ES-I3 (cell line): ENCODE results near the gene HNRNPAB.

Experiments
- H3K36me3 ChIP-seq: 2 replicates; pipeline ENCODE4 v1.6.1; 2013; ENCODE audit warnings: mild to moderate bottlenecking, low read length, control low read depth, moderate library complexity; ENCODE audit not compliant: insufficient read depth
- H3K4me1 ChIP-seq: 2 replicates; pipeline ENCODE4 v1.6.1; 2013; ENCODE audit warnings: mild to moderate bottlenecking, control low read depth, low read length; ENCODE audit not compliant: insufficient read depth
- H3K9ac ChIP-seq: 2 replicates; pipeline ENCODE4 v1.6.1; 2013; ENCODE audit warnings: low read depth, mild to moderate bottlenecking, low read length, moderate library complexity
- H3K9me3 ChIP-seq: 2 replicates; pipeline ENCODE4 v1.6.1; 2013; ENCODE audit warnings: mild to moderate bottlenecking, low read length, moderate library complexity; ENCODE audit not compliant: control insufficient read depth, insufficient read depth

HNRNPAB gene

DNA sequence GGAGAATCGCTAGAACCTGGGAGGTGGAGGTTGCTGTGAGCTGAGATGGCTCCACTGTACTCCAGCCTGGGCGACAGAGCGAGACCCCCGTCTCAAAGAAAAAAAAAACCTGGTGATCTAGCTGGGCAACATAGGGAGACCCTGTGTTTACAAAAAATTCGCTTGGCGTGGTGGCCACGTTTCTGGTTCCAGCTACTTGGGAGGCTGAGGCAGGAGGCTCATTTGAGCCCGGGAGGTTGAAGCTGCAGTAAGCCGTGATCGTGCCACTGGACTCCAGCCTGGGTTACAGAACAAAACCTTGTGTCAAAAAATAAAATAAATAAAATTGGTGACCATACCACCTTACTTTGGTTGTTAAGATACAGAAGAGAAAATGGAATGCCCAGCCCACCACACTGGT is 1.8 kb upstream of the HNRNPAB start:
- H3K9ac ChIP-seq = no peak overlapping the region
- peaks cover 12% of the 10 kb centered on the region for H3K4me1 ChIP-seq
- peaks cover 21% of the 10 kb centered on the region for H3K36me3 ChIP-seq
- H3K9me3 ChIP-seq = no peaks in the 10 kb centered on the region

GRCh38 chr5:178203670-178204181 is 607 bp upstream of the HNRNPAB start:
- peaks cover 27% of the 10 kb centered on the region for H3K36me3 ChIP-seq
- H3K4me1 ChIP-seq = peaks cover 12% of the 10 kb centered on the region
- H3K9ac ChIP-seq = peak overlapping the region; percentile 85
- H3K9me3 ChIP-seq = no peaks in the 10 kb centered on the region

DNA sequence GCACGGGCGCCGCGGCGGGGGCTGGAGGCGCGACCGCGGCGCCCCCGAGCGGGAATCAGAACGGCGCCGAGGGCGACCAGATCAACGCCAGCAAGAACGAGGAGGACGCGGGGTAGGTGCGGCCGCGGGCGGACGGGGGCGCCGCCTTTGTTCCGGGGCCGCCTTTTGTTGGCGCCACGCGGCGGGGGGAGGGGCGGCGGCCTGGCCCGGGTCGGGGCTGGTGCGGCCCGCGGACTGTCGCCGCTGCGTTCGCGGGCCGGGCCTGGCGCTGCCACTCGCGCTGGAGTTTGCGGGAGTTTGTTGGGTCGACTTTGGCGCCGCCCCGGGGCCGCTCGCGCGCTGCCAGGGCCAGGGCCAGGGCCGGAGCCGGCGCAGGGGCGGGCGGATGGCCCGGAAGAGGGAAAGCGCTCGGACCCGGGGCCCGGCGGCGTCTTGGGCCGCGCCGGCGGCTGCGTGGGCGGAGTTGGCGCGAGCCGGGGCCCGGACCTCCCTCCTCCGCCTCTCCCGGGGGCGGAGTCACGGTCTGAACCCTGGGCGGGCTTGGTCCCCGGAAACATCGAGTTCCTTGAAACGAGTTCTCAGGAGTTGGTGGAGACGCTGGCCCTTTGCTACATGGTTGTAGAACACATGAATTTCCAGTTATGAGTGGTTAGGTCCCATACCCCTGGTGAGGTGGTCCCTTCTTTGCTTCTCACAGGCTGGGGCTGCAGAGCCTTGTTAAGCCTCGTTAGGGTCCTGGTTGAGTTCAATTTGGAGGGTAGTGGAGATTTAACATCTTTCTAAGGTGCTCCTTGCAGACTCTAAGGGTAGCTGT is 809 bp downstream of the HNRNPAB start:
- Histone ChIP-seq H3K36me3 (peaks cover 37% of the 10 kb centered on the region), H3K4me1 (peaks cover 12% of the 10 kb centered on the region), H3K9ac (peak overlapping the region; percentile 85), H3K9me3 (no peaks in the 10 kb centered on the region)

DNA sequence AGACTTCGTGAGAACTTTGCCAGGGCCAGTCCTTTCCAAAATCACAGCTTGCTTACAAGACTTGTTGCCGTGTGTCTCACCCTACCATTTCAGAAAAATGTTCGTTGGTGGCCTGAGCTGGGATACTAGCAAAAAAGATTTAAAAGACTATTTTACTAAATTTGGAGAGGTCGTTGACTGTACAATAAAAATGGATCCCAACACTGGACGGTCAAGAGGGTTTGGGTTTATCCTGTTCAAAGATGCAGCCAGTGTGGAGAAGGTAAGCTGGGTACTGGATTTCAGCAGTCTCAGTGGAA is 1.4 kb downstream of the HNRNPAB start:
- Histone ChIP-seq H3K4me1 (peaks cover 12% of the 10 kb centered on the region), H3K9me3 (no peaks in the 10 kb centered on the region), H3K9ac (peak overlapping the region; percentile 85), H3K36me3 (peaks cover 41% of the 10 kb centered on the region)

DNA sequence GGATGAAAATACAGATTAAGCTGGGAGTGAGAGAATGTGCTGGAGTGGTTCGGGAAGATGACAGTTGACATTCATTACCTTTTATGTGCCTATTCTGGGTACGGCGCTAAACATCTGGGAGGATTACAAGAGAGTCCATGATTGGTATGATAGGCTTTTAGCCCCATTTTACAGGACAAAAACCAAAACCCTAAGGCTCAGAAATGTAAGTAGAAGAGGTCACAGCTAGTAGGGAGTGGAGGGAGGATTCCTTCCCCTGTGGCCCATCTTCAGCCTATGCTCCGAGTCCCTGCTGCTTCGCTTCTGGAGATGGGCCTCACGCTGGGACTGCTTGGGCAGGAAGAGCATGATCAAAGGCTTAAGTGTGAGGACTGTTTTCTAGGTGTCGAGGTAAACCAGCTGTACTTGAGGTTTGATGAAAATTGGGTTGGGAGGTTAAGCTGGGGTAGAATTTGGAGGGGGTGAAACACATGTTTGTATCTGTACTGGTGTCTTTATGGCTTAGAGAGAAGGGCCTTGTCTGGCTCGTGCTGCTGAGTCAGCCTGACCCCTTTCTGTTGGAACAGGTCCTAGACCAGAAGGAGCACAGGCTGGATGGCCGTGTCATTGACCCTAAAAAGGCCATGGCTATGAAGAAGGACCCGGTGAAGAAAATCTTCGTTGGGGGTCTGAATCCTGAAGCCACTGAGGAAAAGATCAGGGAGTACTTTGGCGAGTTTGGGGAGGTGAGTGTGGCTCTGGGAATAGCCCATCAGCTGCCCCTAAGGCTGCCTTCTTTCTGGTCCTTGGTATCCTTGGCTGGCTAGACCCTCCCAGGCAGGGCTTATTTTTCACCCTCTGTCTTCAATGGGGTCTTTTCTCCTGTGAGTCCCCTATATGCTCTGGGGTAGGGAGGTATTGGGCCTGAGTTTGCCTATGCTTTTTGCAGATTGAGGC is 2.1 kb downstream of the HNRNPAB start:
- peak overlapping the region; percentile 85 for H3K9ac ChIP-seq
- peaks cover 44% of the 10 kb centered on the region for H3K36me3 ChIP-seq
- peaks cover 12% of the 10 kb centered on the region for H3K4me1 ChIP-seq
- H3K9me3 ChIP-seq = no peaks in the 10 kb centered on the region

GRCh38 chr5:178207183-178207916 is 3.0 kb downstream of the HNRNPAB start:
- Histone ChIP-seq H3K9ac (no peak overlapping the region), H3K9me3 (no peaks in the 10 kb centered on the region), H3K36me3 (peaks cover 48% of the 10 kb centered on the region), H3K4me1 (peaks cover 12% of the 10 kb centered on the region)

- Histone ChIP-seq H3K36me3 (peaks cover 48% of the 10 kb centered on the region), H3K9me3 (no peaks in the 10 kb centered on the region), H3K4me1 (peaks cover 12% of the 10 kb centered on the region), H3K9ac (no peak overlapping the region)
Observed at GRCh38 chr5:178207917-178208280, 3.6 kb downstream of the HNRNPAB start.

DNA sequence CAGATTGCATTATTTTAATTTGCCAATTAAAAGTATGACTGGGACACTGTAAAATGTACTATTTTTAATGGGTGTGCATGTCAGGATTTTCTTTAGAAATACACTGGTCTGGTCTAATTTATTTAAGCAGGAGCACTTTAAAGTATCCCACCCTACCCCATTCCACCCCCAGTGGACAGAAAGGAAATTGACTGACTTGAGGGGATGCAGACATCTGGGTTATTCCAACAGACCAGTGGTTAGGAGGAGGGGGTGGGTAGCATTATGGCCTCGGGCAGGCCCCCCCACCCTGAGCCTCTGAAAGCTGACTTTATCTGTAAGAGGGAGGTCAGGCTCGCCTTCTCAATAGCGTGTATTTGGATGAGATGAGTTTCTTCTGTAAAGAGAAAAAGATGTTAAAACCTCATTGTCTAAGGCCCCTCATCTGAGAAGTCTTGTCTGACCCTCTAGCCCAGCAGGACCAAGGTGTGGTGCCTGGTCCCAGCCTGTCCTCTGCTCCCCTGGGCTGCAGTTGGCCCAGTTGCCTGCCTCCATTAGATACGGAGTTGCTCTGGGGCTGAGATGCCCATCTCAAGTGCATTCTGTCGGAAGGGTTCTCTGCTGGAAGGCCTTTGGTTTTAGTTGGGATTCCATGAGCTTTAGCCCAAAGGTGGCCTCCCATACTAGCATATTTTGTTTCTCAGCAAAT is 4.4 kb downstream of the HNRNPAB start:
- H3K9ac ChIP-seq = no peak overlapping the region
- peaks cover 54% of the 10 kb centered on the region for H3K36me3 ChIP-seq
- no peaks in the 10 kb centered on the region for H3K9me3 ChIP-seq

GRCh38 chr5:178209334-178210072 is 5.2 kb downstream of the HNRNPAB start:
- Histone ChIP-seq H3K4me1 (peaks cover 12% of the 10 kb centered on the region), H3K36me3 (peaks cover 54% of the 10 kb centered on the region), H3K9ac (no peak overlapping the region), H3K9me3 (no peaks in the 10 kb centered on the region)

More for the DNA sequence above, 4.4 kb downstream of the HNRNPAB start:
- H3K4me1 ChIP-seq = peaks cover 12% of the 10 kb centered on the region

DNA sequence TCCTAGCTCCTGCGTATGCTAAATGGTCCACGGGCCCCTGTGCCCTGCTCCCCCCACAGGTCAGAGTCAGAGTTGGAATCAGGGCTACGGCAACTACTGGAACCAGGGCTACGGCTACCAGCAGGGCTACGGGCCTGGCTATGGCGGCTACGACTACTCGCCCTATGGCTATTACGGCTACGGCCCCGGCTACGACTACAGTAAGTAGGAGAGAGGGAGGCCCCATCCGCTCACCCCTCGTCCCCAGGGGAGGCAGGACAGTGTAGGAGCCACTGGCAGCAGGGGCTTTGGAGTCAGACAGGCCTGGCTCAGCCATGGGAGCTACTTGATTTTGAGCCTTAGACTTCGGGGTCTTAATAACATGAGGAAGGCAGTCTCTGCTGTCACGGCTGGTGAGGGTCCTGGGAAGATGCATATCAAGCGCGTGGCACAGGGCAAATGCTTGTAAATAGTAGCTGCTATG is 5.8 kb downstream of the HNRNPAB start:
- Histone ChIP-seq H3K36me3 (peaks cover 54% of the 10 kb centered on the region), H3K4me1 (peaks cover 12% of the 10 kb centered on the region), H3K9ac (no peak overlapping the region), H3K9me3 (no peaks in the 10 kb centered on the region)

DNA sequence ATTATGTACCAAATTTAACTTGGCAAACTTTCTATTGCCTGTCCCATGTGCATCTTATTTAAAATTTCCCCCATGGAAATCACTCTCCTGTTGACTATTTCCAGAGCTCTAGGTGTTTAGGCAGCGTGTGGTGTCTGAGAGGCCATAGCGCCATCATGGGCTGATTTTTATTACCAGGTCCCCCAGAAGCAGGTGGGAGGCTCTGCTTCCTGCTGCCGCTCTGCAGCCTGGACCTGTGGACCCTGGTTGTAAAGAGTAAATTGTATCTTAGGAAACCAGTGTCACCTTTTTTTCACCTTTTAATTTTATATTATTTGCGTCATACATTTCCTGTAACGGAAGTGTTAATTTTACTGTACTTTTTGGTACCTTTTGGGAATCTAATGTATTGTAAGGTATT is 6.4 kb downstream of the HNRNPAB start:
- H3K36me3 ChIP-seq = peaks cover 49% of the 10 kb centered on the region
- H3K9me3 ChIP-seq = no peaks in the 10 kb centered on the region
- H3K9ac ChIP-seq = no peak overlapping the region
- peaks cover 12% of the 10 kb centered on the region for H3K4me1 ChIP-seq

GRCh38 chr5:178211095-178212048 is 7.0 kb downstream of the HNRNPAB start:
- H3K4me1 ChIP-seq = peaks cover 7% of the 10 kb centered on the region

More at GRCh38 chr5:178211095-178212048, 7.0 kb downstream of the HNRNPAB start:
- Histone ChIP-seq H3K9me3 (no peaks in the 10 kb centered on the region), H3K9ac (no peak overlapping the region), H3K36me3 (peaks cover 42% of the 10 kb centered on the region)
